Measurements from ENCODE around the gene RGPD6.
"Not testable (repeated sequence)": the region's sequence is repeated elsewhere in the genome, so short reads cannot be mapped to it uniquely, and the experiment has no call there.

RGPD6 gene

GRCh38 chr2:110576763-110577416, at the start of gene RGPD6:
TSS of gene RGPD6 (minus strand) at chr2:110577222. CDS start at chr2:110577024, 198 bp downstream.
- not testable (repeated sequence) for H3K9ac ChIP-seq (ENCODE audit: low read length); H3K4me1 ChIP-seq (ENCODE audit: control insufficient read depth, insufficient read depth, low read length); H3K4me3 ChIP-seq (ENCODE audit: low read length); H3K36me3 ChIP-seq (ENCODE audit: control insufficient read depth, insufficient read depth, low read length); H3K9me3 ChIP-seq (ENCODE audit: control insufficient read depth, low read length); H3K27me3 ChIP-seq (ENCODE audit: control insufficient read depth, insufficient read depth, low read length)

DNA sequence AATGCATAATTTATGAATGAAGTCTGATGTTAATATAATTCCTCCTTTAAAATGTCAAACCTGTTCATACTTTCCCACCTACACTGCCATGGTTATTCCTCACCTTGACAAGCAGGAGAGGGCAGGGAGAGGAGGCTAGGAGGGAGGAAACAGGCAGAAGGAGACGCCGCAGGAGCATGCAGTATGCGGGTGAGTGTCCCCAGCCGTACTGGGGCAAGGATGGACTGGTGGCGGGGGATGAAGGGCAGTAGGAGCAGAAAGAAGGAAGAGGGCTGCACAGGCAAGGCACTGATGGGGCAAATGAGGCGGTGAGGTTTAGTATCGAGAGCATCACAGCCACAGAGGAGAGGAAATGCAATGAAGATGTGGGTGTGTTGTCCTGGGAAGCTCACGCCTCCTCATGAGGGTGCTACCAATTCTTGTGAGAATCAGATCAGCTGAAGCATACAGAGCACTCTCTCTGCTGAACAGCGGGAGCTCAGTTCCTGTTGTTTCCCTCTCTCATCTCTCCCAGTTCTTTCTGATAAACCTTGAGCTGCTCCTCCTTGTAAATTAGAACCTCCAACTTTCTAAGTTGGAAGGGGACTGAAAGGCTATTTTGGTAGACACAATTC, 42.4 kb upstream of the RGPD6 start:
- not testable (repeated sequence) for H3K27me3 ChIP-seq (ENCODE audit: control insufficient read depth, insufficient read depth, low read length); H3K9me3 ChIP-seq (ENCODE audit: control insufficient read depth, low read length); H3K9ac ChIP-seq (ENCODE audit: low read length); H3K36me3 ChIP-seq (ENCODE audit: control insufficient read depth, insufficient read depth, low read length); H3K4me3 ChIP-seq (ENCODE audit: low read length); H3K4me1 ChIP-seq (ENCODE audit: control insufficient read depth, insufficient read depth, low read length)

DNA sequence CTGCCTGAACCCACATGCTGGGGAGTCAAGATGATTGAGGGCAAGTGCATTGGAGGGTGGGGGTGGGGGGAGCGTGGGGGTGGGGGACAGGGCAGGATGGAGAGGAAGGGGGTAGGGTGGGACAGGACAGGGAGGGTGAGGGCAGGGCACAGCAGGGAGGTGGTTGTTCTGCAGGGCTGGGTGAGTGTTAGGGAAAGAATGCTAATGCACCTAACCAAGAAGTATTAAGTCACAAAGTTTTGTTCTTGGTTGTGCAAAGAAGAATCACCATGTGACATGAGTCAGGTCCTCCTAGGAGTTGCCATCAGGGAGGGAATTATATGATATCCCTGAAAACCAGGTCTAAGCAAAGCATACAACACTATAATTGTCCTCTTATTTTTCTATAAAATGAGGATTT, 36.9 kb upstream of the RGPD6 start:
- not testable (repeated sequence) for H3K4me3 ChIP-seq (ENCODE audit: low read length); H3K36me3 ChIP-seq (ENCODE audit: control insufficient read depth, insufficient read depth, low read length); H3K27me3 ChIP-seq (ENCODE audit: control insufficient read depth, insufficient read depth, low read length); H3K9me3 ChIP-seq (ENCODE audit: control insufficient read depth, low read length); H3K4me1 ChIP-seq (ENCODE audit: control insufficient read depth, insufficient read depth, low read length); H3K9ac ChIP-seq (ENCODE audit: low read length)

GRCh38 chr2:110610613-110611250, 33.7 kb upstream of the RGPD6 start:
- H3K9ac ChIP-seq (ENCODE audit: low read length); H3K27me3 ChIP-seq (ENCODE audit: control insufficient read depth, insufficient read depth, low read length); H3K9me3 ChIP-seq (ENCODE audit: control insufficient read depth, low read length); H3K36me3 ChIP-seq (ENCODE audit: control insufficient read depth, insufficient read depth, low read length); H3K4me1 ChIP-seq (ENCODE audit: control insufficient read depth, insufficient read depth, low read length); H3K4me3 ChIP-seq (ENCODE audit: low read length): not testable (repeated sequence)

DNA sequence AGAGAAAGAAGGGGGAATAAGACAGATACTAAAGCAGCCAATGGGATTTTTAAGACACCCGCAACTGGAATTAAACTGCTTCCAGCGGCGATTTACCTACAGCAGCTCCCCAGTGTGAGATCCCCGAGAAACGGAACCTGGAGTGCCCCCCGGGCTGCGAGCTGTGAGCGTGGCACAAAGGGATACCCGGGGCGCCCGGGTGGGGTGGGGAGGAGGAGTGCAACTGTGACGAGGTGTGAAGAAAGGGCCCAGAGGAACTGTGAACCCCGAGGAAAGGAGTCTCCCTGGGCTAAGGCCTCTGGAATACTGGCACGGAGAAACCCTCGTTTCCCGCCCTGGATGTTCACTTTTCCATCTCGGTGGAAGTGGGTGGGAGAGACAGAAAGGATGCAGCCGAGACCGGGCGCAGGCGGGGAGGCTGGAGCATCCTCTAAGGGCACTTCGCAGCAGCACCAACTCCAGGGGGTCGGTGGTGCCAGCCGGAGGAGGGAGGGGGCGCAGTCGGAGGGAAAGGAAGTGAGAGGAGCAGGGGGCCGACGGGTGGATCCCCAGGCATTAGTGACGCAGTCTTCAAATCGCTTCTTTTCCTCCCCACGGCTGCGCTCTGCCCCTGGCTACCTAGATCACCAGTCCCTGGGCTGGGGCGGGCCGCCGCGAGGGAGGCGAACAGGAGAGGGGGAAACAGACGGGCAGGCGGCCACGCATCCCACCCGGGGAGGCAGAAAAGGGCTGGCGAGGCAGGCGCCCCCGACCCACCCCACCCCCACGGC, 33.0 kb upstream of the RGPD6 start:
- H3K27me3 ChIP-seq (ENCODE audit: control insufficient read depth, insufficient read depth, low read length); H3K4me3 ChIP-seq (ENCODE audit: low read length); H3K9me3 ChIP-seq (ENCODE audit: control insufficient read depth, low read length); H3K9ac ChIP-seq (ENCODE audit: low read length); H3K4me1 ChIP-seq (ENCODE audit: control insufficient read depth, insufficient read depth, low read length); H3K36me3 ChIP-seq (ENCODE audit: control insufficient read depth, insufficient read depth, low read length): not testable (repeated sequence)

- not testable (repeated sequence) for H3K36me3 ChIP-seq (ENCODE audit: control insufficient read depth, insufficient read depth, low read length); H3K9me3 ChIP-seq (ENCODE audit: control insufficient read depth, low read length); H3K4me1 ChIP-seq (ENCODE audit: control insufficient read depth, insufficient read depth, low read length); H3K9ac ChIP-seq (ENCODE audit: low read length); H3K4me3 ChIP-seq (ENCODE audit: low read length); H3K27me3 ChIP-seq (ENCODE audit: control insufficient read depth, insufficient read depth, low read length)
Observed at GRCh38 chr2:110608788-110609502, 31.9 kb upstream of the RGPD6 start.

- not testable (repeated sequence) for H3K4me1 ChIP-seq (ENCODE audit: control insufficient read depth, insufficient read depth, low read length); H3K9ac ChIP-seq (ENCODE audit: low read length); H3K27me3 ChIP-seq (ENCODE audit: control insufficient read depth, insufficient read depth, low read length); H3K36me3 ChIP-seq (ENCODE audit: control insufficient read depth, insufficient read depth, low read length); H3K4me3 ChIP-seq (ENCODE audit: low read length); H3K9me3 ChIP-seq (ENCODE audit: control insufficient read depth, low read length)
Observed at GRCh38 chr2:110605057-110605456, 28.0 kb upstream of the RGPD6 start.

DNA sequence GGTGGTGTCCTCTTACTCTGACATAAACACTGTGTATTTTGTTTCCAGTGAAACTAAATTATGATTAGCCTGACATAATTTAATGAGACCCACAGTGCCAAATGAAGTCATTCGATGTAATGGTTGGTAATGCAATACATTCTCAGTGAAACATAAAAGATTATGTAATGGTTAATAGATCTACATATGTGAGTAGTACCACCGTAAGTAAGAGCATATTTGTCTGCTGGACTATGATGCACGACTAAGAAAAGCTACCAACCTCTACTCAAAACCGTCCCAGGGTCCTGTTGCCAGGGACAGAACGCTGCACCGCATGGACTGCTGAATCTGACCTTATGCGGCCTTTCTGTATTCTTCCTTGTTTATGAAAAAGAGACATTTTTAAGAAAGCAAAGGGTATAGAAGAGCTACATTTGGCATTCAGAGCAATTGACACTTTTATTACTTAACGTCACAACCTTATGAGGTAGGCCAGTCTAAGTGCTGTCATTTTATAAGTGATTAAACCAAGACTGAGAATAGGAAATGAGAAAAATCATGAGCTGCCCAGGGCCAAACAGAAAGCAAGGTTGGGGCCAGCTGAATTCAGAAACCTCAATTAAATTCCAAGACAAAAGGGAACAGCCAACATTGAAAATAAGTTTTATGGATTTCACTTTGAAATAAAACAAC, 27.0 kb upstream of the RGPD6 start:
- H3K4me1 ChIP-seq (ENCODE audit: control insufficient read depth, insufficient read depth, low read length); H3K27me3 ChIP-seq (ENCODE audit: control insufficient read depth, insufficient read depth, low read length); H3K4me3 ChIP-seq (ENCODE audit: low read length); H3K36me3 ChIP-seq (ENCODE audit: control insufficient read depth, insufficient read depth, low read length); H3K9ac ChIP-seq (ENCODE audit: low read length); H3K9me3 ChIP-seq (ENCODE audit: control insufficient read depth, low read length): not testable (repeated sequence)

GRCh38 chr2:110602139-110602538, 25.1 kb upstream of the RGPD6 start:
- H3K4me3 ChIP-seq (ENCODE audit: low read length); H3K27me3 ChIP-seq (ENCODE audit: control insufficient read depth, insufficient read depth, low read length); H3K9me3 ChIP-seq (ENCODE audit: control insufficient read depth, low read length); H3K36me3 ChIP-seq (ENCODE audit: control insufficient read depth, insufficient read depth, low read length); H3K4me1 ChIP-seq (ENCODE audit: control insufficient read depth, insufficient read depth, low read length); H3K9ac ChIP-seq (ENCODE audit: low read length): not testable (repeated sequence)

DNA sequence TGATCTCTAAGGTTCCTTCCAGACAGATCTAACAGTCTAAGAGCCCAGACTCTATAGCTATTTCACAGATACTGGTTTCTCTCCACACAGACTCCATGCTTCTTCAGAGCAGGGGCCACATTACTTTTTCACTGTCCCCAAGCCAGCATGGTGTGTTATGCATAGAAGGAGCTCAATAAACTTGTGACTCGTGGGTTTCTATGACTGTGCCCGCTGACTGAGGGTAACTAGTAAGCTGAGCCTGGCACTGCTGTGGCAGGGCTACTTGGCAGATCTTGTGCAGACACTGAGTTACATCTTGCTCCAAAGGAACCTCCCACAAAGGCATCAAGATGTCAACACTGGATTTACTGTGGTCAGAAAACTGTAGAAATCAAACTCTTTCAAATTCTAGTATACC, 15.0 kb upstream of the RGPD6 start:
- not testable (repeated sequence) for H3K36me3 ChIP-seq (ENCODE audit: control insufficient read depth, insufficient read depth, low read length); H3K27me3 ChIP-seq (ENCODE audit: control insufficient read depth, insufficient read depth, low read length); H3K9me3 ChIP-seq (ENCODE audit: control insufficient read depth, low read length); H3K4me3 ChIP-seq (ENCODE audit: low read length); H3K9ac ChIP-seq (ENCODE audit: low read length); H3K4me1 ChIP-seq (ENCODE audit: control insufficient read depth, insufficient read depth, low read length)

DNA sequence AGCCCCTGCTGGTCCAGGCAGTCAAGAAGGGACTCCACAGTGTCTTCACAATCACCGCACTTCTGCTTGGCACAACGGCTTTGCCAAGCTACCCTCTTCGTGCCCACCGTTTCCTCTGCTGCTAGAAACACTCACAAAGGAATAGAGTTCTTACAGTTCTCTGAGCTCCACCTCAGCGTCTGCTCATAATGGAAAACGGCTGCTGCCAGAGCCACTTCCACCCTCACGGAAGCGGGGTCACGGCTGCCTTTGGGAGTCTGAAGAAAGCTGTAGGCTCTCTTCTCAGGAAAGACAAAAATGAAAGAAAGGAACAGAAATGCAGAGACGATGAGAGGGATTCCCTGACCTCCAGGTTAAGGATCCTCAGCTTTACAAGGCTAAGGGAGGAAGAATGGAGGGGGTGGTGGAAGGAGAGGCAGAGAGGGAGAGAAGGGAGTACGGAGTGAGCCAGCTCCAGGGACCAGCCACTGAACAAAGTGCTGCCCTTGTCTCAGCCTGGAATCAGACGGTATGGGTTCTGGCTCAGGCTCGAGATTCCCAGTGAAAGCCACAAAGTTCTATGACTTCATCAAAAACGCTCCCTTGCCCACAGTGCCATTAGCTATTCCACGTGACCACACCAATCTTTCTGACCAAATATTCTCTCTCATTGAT, 12.8 kb upstream of the RGPD6 start:
- H3K9ac ChIP-seq (ENCODE audit: low read length); H3K9me3 ChIP-seq (ENCODE audit: control insufficient read depth, low read length); H3K4me3 ChIP-seq (ENCODE audit: low read length); H3K4me1 ChIP-seq (ENCODE audit: control insufficient read depth, insufficient read depth, low read length); H3K27me3 ChIP-seq (ENCODE audit: control insufficient read depth, insufficient read depth, low read length); H3K36me3 ChIP-seq (ENCODE audit: control insufficient read depth, insufficient read depth, low read length): not testable (repeated sequence)

All from mucosa of stomach (tissue), 1 donor.